Endothelial cell of umbilical vein (primary cell): ENCODE data around the gene MBD4. TPM values are rescaled to one million over a fixed set of nuclear protein-coding genes. Genes with fewer than 3 reads are reported as not detected.

Experiments used
- BruUV-seq: library from RNA; stranded (reverse); fragments of 400-500 nt; replicated peaks from 2 replicates; lab custom pipeline; 2021; lab: Mats Ljungman, UMichigan
- CTCF ChIA-PET: fragments of 300-600, 350-600 bp; sonication (Branson Sonifier 250); formaldehyde crosslinking; loops from one replicate; lab custom pipeline; 2021; ENCODE audit warnings: antibody characterized with exemption, inconsistent platforms; lab: Charles Lee
- POLR2A ChIA-PET: fragments of 300-600, 350-600 bp; sonication (Branson Sonifier 250); formaldehyde crosslinking; loops from one replicate; lab custom pipeline; 2021; ENCODE audit warnings: antibody characterized with exemption, inconsistent platforms; lab: Charles Lee
- DNase-seq: peaks from one replicate; pipeline ENCODE4 v3.0.0-alpha.2; 2011; ENCODE audit warnings: low read depth, low spot score
- FAIRE-seq: peaks from 2 replicates; lab custom pipeline; 2011; peaks lifted over from hg19 to GRCh38; lab: Jason Lieb, UNC
- H2AFZ ChIP-seq: 2 replicates; pipeline ENCODE4 v1.6.0; 2012; ENCODE audit warnings: low read depth, low read length, control low read depth, inconsistent platforms
- H3K27ac ChIP-seq: 2 replicates; pipeline ENCODE4 v1.5.1; 2011; ENCODE audit warnings: low read depth, mild to moderate bottlenecking, control low read depth, low read length, moderate library complexity; ENCODE audit not compliant: insufficient read depth
- H3K27me3 ChIP-seq, 2 experiments: 2 replicates each; pipeline versions ENCODE4 v1.6.0 to v1.6.1; 2011; ENCODE audit warnings: low read length in 2 of 2, mixed read lengths in 1 of 2; ENCODE audit not compliant: control insufficient read depth in 2 of 2, insufficient read depth in 2 of 2
- H3K36me3 ChIP-seq, 2 experiments: 2 replicates in 1 of 2; 3 replicates in 1 of 2; pipeline ENCODE4 v1.5.1; 2011; ENCODE audit warnings: low read length in 2 of 2, mild to moderate bottlenecking in 1 of 2, moderate library complexity in 1 of 2; ENCODE audit not compliant: control insufficient read depth in 2 of 2, insufficient read depth in 2 of 2; ENCODE audit errors: extremely low read depth in 1 of 2
- H3K4me1 ChIP-seq: 3 replicates; pipeline ENCODE4 v1.5.1; 2011; ENCODE audit warnings: mild to moderate bottlenecking, low read length; ENCODE audit not compliant: control insufficient read depth, insufficient read depth; ENCODE audit errors: extremely low read depth
- H3K4me2 ChIP-seq: 2 replicates; pipeline ENCODE4 v1.6.1; 2011; ENCODE audit warnings: low read length, control low read depth, mixed read lengths; ENCODE audit not compliant: insufficient read depth
- H3K4me3 ChIP-seq, 3 experiments: fragments of 200-600 bp in 1 of 3; sonication (generic), shearing (Covaris generic) in 1 of 3; replicated peaks in 1 of 3; 2 replicates each; pipeline ENCODE4 v1.5.1; 2011 to 2016; ENCODE audit warnings: control low read depth in 3 of 3, low read length in 3 of 3, mild to moderate bottlenecking in 2 of 3, inconsistent platforms in 1 of 3, low read depth in 1 of 3, moderate library complexity in 1 of 3; ENCODE audit not compliant: insufficient read depth in 1 of 3
- H3K79me2 ChIP-seq: 2 replicates; pipeline ENCODE4 v1.6.0; 2012; ENCODE audit warnings: low read length, inconsistent platforms; ENCODE audit not compliant: control insufficient read depth, insufficient read depth
- H3K9ac ChIP-seq: replicated peaks from 2 replicates; pipeline ENCODE3; 2011; ENCODE audit warnings: low read length, control low read depth; ENCODE audit not compliant: insufficient read depth; ENCODE audit errors: extremely low read depth
- H3K9me1 ChIP-seq: replicated peaks from 3 replicates; pipeline ENCODE4 v1.6.0; 2011; ENCODE audit warnings: mild to moderate bottlenecking, low read length; ENCODE audit not compliant: control insufficient read depth, insufficient read depth; ENCODE audit errors: extremely low read depth
- H3K9me3 ChIP-seq: replicated peaks from 2 replicates; pipeline ENCODE4 v1.5.1; 2012; ENCODE audit warnings: low read length, inconsistent platforms; ENCODE audit not compliant: control insufficient read depth, insufficient read depth
- H4K20me1 ChIP-seq: replicated peaks from 2 replicates; pipeline ENCODE3; 2011; ENCODE audit warnings: mild to moderate bottlenecking, low read length; ENCODE audit not compliant: control insufficient read depth, insufficient read depth; ENCODE audit errors: extremely low read depth
- EZH2 ChIP-seq: IDR thresholded peaks from 2 replicates; pipeline ENCODE4 v1.6.1; 2012; ENCODE audit warnings: borderline replicate concordance, low read depth, mild to moderate bottlenecking, moderate library complexity, low read length, inconsistent platforms; ENCODE audit not compliant: severe bottlenecking
- FOS ChIP-seq: IDR thresholded peaks from 2 replicates; pipeline ENCODE4 v1.6.1; 2011; ENCODE audit warnings: mild to moderate bottlenecking, low read length, moderate library complexity, borderline replicate concordance; ENCODE audit not compliant: insufficient read depth
- GATA2 ChIP-seq: IDR thresholded peaks from 2 replicates; pipeline ENCODE4 v1.7.0; 2011; ENCODE audit warnings: low read depth, mild to moderate bottlenecking, moderate library complexity, mixed read lengths, low read length; ENCODE audit not compliant: insufficient read length, insufficient read depth
- JUN ChIP-seq: IDR thresholded peaks from 2 replicates; pipeline ENCODE4 v1.6.1; 2011; ENCODE audit warnings: borderline replicate concordance, low read depth; ENCODE audit not compliant: insufficient read length, insufficient read depth
- MYC ChIP-seq: IDR thresholded peaks from one replicate; pipeline ENCODE4 v1.6.1; 2011; ENCODE audit warnings: mild to moderate bottlenecking, low read depth, low read length
- POLR2A ChIP-seq: IDR thresholded peaks from 2 replicates; pipeline ENCODE4 v1.6.1; 2012; ENCODE audit warnings: low read depth, mild to moderate bottlenecking, control low read depth, low read length
- dilution Hi-C: fragments of 300-500 bp; cut with MboI; formaldehyde crosslinking; loops from one replicate; pipeline ENCODE4 v1.15.0; 2019; ENCODE audit warnings: low sequenced_read_pairs; ENCODE audit not compliant: extremely low pct_ligation_motif_present
- intact Hi-C: fragments of 100-400 bp; cut with micrococcal nuclease; formaldehyde crosslinking; loops from one replicate; pipeline ENCODE4 v1.10.0; 2022
- polyA plus RNA-seq, 4 experiments: library from polyadenylated mRNA; depleted of rRNA in 3 of 4; stranded (reverse) in 3 of 4; unstranded in 1 of 4; fragments of >200 nt; gene quantifications; 2 replicates each; pipeline versions ENCODE4 v1.2.1 to v1.2.3, GENCODE V29; 2011 to 2012; ENCODE audit warnings: missing spikeins in 1 of 4
- total RNA-seq: library from RNA; stranded (reverse); gene quantifications from 2 replicates; pipeline ENCODE4 v1.2.3, GENCODE V29; 2021

MBD4 gene
- total and polyA plus RNA-seq, 2 donors (not counting 3 experiments of a cell fraction or from before 2014, with no cell fraction given): 17.4 to 39.5 TPM

DNA sequence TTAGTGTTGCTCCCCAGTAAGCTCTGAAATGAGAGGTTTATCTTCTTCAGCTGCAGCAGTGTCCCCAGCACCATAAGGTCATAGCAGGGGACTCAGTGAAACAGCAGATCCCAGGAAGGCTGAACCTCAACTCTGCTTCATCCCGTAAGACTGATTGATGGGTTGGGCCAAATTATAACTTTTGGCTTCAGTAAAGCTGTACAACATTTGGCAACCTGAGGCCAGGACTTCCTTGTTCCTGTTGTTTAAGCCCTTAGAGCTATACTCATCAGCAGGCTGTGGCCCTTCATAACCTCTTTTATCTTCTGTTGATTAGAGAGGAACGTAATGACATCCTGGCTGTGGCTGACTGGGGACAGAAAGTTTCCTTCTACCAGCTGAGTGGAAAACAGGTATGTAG lies 29.3 kb upstream of the MBD4 start:
- no peak overlapping the region for H3K27ac ChIP-seq
- H3K36me3 ChIP-seq: peaks cover 4 to 10% of the 10 kb centered on the region in 2 experiments
- H3K9me1 ChIP-seq: no peaks in the 10 kb centered on the region
- H3K4me1 ChIP-seq: no peaks in the 10 kb centered on the region
- BruUV-seq: no TSS peak
- H3K9ac ChIP-seq: no peak overlapping the region
- dilution Hi-C loops: no loop called here
- FAIRE-seq: no peak
- H3K79me2 ChIP-seq: no peaks in the 10 kb centered on the region
- no peaks in the 10 kb centered on the region for H4K20me1 ChIP-seq
- no peak overlapping the region for H3K4me2 ChIP-seq
- CTCF ChIA-PET: interaction anchor here (0.6 to 3.5 kb wide), 4 partner anchors 21 to 86 kb away, joined by 3 to 9 read pairs (median 4); no protein-coding TSS in a partner anchor
- TF ChIP-seq FOS: no peak
- TF ChIP-seq GATA2: no peak
- TF ChIP-seq MYC: no peak
- TF ChIP-seq POLR2A: no peak
- TF ChIP-seq EZH2: no peak
- no peak for TF ChIP-seq JUN
- no peaks in the 10 kb centered on the region for H3K27me3 ChIP-seq
- no peak overlapping the region for H3K4me3 ChIP-seq
- H2AFZ ChIP-seq: no peak overlapping the region
- intact Hi-C loops: no loop called here
- POLR2A ChIA-PET: no interaction called here
- DNase-seq: peak; percentile 16
- H3K9me3 ChIP-seq: no peaks in the 10 kb centered on the region

DNA sequence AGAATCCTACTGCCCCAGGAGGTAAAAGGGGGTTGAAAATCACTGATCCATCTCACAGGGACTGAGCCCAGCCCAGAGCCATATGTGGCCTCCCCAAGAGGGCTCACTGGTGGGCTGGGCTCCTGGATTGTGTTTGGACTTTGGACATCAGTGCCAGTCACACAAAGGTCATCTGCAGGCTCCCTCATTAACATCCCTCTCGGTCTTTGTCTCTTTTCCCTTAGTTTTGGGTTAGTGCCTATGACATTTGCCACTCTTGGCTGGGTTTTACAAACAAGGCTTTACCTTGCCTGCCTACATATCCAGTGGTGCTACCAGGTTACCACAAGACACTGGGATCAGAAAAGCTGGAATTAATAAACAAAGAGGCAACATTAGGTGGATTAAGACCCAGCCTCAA lies 28.2 kb upstream of the MBD4 start:
- Histone ChIP-seq H3K9me1 (no peaks in the 10 kb centered on the region), H3K27ac (no peak overlapping the region), H3K9ac (no peak overlapping the region), H3K4me1 (no peaks in the 10 kb centered on the region), H2AFZ (no peak overlapping the region), H3K4me2 (no peak overlapping the region), H3K79me2 (no peaks in the 10 kb centered on the region), H3K9me3 (no peaks in the 10 kb centered on the region), H4K20me1 (no peaks in the 10 kb centered on the region), H3K36me3 (peaks cover 4 to 13% of the 10 kb centered on the region in 2 experiments), H3K27me3 (no peaks in the 10 kb centered on the region), H3K4me3 (no peak overlapping the region)
- TF ChIP-seq JUN: no peak
- no peak for TF ChIP-seq GATA2
- no TSS peak for BruUV-seq
- DNase-seq: no peak
- dilution Hi-C loops: no loop called here
- ChIA-PET POLR2A (no interaction called here), CTCF (interaction anchor here (3.5 kb wide), 1 partner anchor 85 kb away, joined by 9 read pairs; no protein-coding TSS in a partner anchor)
- no peak for FAIRE-seq
- intact Hi-C loops: no loop called here
